Neural cell (in vitro differentiated cells): ENCODE measurements around the gene ARHGAP20.

Source experiments
- CTCF ChIP-seq: fragments of 450-650 bp; IDR thresholded peaks from 2 replicates; pipeline ENCODE4 v1.5.1; 2014; ENCODE audit warnings: antibody characterized with exemption, mild to moderate bottlenecking, moderate library complexity; ENCODE audit not compliant: poor library complexity, severe bottlenecking
- EP300 ChIP-seq: fragments of 450-650 bp; conservative IDR thresholded peaks from 2 replicates; pipeline ENCODE4 v1.6.1; 2014; ENCODE audit warnings: antibody characterized with exemption, mild to moderate bottlenecking, moderate library complexity; ENCODE audit not compliant: poor library complexity, severe bottlenecking
- EZH2 ChIP-seq: fragments of 200-600, 300-800 bp; shearing (Covaris generic), sonication (generic); IDR thresholded peaks from 2 replicates; pipeline ENCODE4 v1.6.1; 2014; ENCODE audit warnings: antibody characterized with exemption, low read length, borderline replicate concordance, mild to moderate bottlenecking; ENCODE audit not compliant: insufficient read depth, poor library complexity, severe bottlenecking
- TAF1 ChIP-seq: IDR thresholded peaks from 2 replicates; pipeline ENCODE4 v1.6.1; 2012; ENCODE audit warnings: low read depth

- TF ChIP-seq CTCF (no peak), TAF1 (no peak), EZH2 (no peak), EP300 (no peak)
Observed at GRCh38 chr11:110747531-110747930, 35.3 kb upstream of the ARHGAP20 start.
